Neural crest cell (in vitro differentiated cells): Measurements from ENCODE around the gene AGBL5. TPM values are rescaled to one million over a fixed set of nuclear protein-coding genes. Genes with fewer than 3 reads are reported as not detected.
A peak's percentile ranks its signal among the peaks of the same experiment; 100 is the strongest.

Source experiments
- DNase-seq: peaks from one replicate; pipeline ENCODE4 v3.0.0; 2021; ENCODE audit warnings: low read depth, mixed read lengths, low spot score
- H3K27ac Mint-ChIP-seq: one replicate; pipeline ENCODE4 v1.8.0; 2021; ENCODE audit warnings: mild to moderate bottlenecking, mixed read lengths; ENCODE audit not compliant: unreplicated experiment
- H3K27me3 Mint-ChIP-seq: 2 replicates; pipeline ENCODE4 v1.8.0; 2021; ENCODE audit warnings: low read depth, mild to moderate bottlenecking, mixed read lengths
- H3K36me3 Mint-ChIP-seq: 2 replicates; pipeline ENCODE4 v1.8.0; 2021; ENCODE audit warnings: low read depth, mild to moderate bottlenecking, mixed read lengths
- H3K4me1 Mint-ChIP-seq: 2 replicates; pipeline ENCODE4 v1.8.0; 2021; ENCODE audit warnings: mixed read lengths
- H3K4me3 Mint-ChIP-seq: one replicate; pipeline ENCODE4 v1.8.0; 2021; ENCODE audit warnings: mild to moderate bottlenecking, mixed read lengths
- H3K9me3 Mint-ChIP-seq: 2 replicates; pipeline ENCODE4 v1.8.0; 2021; ENCODE audit warnings: mixed read lengths
- CTCF ChIP-seq: fragments of 200-600 bp; sonication (generic); conservative IDR thresholded peaks from 2 replicates; pipeline ENCODE4 v1.5.0; 2021; ENCODE audit warnings: antibody characterized with exemption, mild to moderate bottlenecking
- total RNA-seq: library from RNA; stranded (reverse); gene quantifications from 2 replicates; pipeline ENCODE4 v1.2.1, GENCODE V29; 2021

The AGBL5 gene
- total RNA-seq, 1 donor from 2014 or later = 67.2 TPM

GRCh38 chr2:27088634-27089033 is 37.2 kb downstream of the AGBL5 start:
- no peak for TF ChIP-seq CTCF
- H3K36me3 Mint-ChIP-seq = no peaks in the 10 kb centered on the region
- DNase-seq = no peak
- peaks cover 10% of the 10 kb centered on the region for H3K27me3 Mint-ChIP-seq
- peak overlapping the region; percentile 71 for H3K4me3 Mint-ChIP-seq
- no peaks in the 10 kb centered on the region for H3K9me3 Mint-ChIP-seq
- no peak overlapping the region for H3K27ac Mint-ChIP-seq
- H3K4me1 Mint-ChIP-seq = peaks cover 19% of the 10 kb centered on the region

- H3K9me3 Mint-ChIP-seq = no peaks in the 10 kb centered on the region
- no peaks in the 10 kb centered on the region for H3K36me3 Mint-ChIP-seq
- H3K27me3 Mint-ChIP-seq = peaks cover 10% of the 10 kb centered on the region
- no peak for TF ChIP-seq CTCF
- H3K4me1 Mint-ChIP-seq = peaks cover 19% of the 10 kb centered on the region
- no peak for DNase-seq
- peak overlapping the region; percentile 71 for H3K4me3 Mint-ChIP-seq
- H3K27ac Mint-ChIP-seq = no peak overlapping the region
Measured at GRCh38 chr2:27089111-27089954, 37.9 kb downstream of the AGBL5 start.

GRCh38 chr2:27091746-27092695 is 40.6 kb downstream of the AGBL5 start:
- peaks cover 19% of the 10 kb centered on the region for H3K4me1 Mint-ChIP-seq
- H3K27me3 Mint-ChIP-seq = peaks cover 4% of the 10 kb centered on the region
- H3K36me3 Mint-ChIP-seq = no peaks in the 10 kb centered on the region
- TF ChIP-seq CTCF = no peak
- DNase-seq = no peak
- no peak overlapping the region for H3K4me3 Mint-ChIP-seq
- no peak overlapping the region for H3K27ac Mint-ChIP-seq
- H3K9me3 Mint-ChIP-seq = no peaks in the 10 kb centered on the region

- Mint-ChIP-seq H3K36me3 (no peaks in the 10 kb centered on the region), H3K27me3 (no peaks in the 10 kb centered on the region), H3K9me3 (no peaks in the 10 kb centered on the region), H3K4me1 (peaks cover 11% of the 10 kb centered on the region), H3K27ac (no peak overlapping the region), H3K4me3 (no peak overlapping the region)
- TF ChIP-seq CTCF = no peak
- DNase-seq = no peak
Measured at GRCh38 chr2:27092696-27093429, 41.4 kb downstream of the AGBL5 start.
